HCT116 (cell line): Measurements from ENCODE around the gene INCA1. TPM values are rescaled to one million over a fixed set of nuclear protein-coding genes. Genes with fewer than 3 reads are reported as not detected.

Experiments used
- ATAC-seq: fragments of 200-7000 bp; cut with Tn5 transposase; 2 replicates; pipeline ENCODE4 v1.9.1; 2020; ENCODE audit warnings: mild to moderate bottlenecking, moderate library complexity
- BruUV-seq: library from RNA; stranded (reverse); fragments of 400-500 nt; replicated peaks from 2 replicates; lab custom pipeline; 2021; lab: Mats Ljungman, UMichigan
- CTCF ChIA-PET: fragments of 300-600 bp; sonication (Branson Sonifier 250); formaldehyde crosslinking; loops from one replicate; lab custom pipeline; 2021; ENCODE audit warnings: antibody characterized with exemption; lab: Charles Lee
- POLR2A ChIA-PET: fragments of 300-600, 350-600 bp; sonication (Branson Sonifier 250); formaldehyde crosslinking; loops from one replicate; lab custom pipeline; 2021; ENCODE audit warnings: antibody characterized with exemption; lab: Charles Lee
- RAD21 ChIA-PET, 2 experiments: fragments of 300-600 bp; sonication (Branson Sonifier 250); formaldehyde crosslinking; loops; one replicate each; lab custom pipeline; 2023; ENCODE audit warnings: low total read pairs in 2 of 2; ENCODE audit not compliant: uncharacterized antibody in 2 of 2, unreplicated experiment in 2 of 2, low non-redundant PET in 1 of 2; lab: Charles Lee
- DNase-seq: peaks from one replicate; pipeline ENCODE4 v3.0.0-alpha.2; 2010; ENCODE audit warnings: low read depth, low spot score
- H2AFZ ChIP-seq: fragments of 200-600 bp; shearing (Covaris generic), sonication (generic); 2 replicates; pipeline ENCODE4 v1.6.1; 2017; ENCODE audit warnings: low read depth, mixed run types, mixed read lengths, antibody characterized with exemption, low read length; ENCODE audit not compliant: poor library complexity, severe bottlenecking
- H3K27ac ChIP-seq: 2 replicates; pipeline ENCODE4 v1.5.1; 2012; ENCODE audit warnings: low read depth, low read length
- H3K27me3 ChIP-seq: fragments of 200-600 bp; sonication (generic); 2 replicates; pipeline ENCODE4 v1.6.1; 2016; ENCODE audit warnings: mixed run types, low read length, mixed read lengths; ENCODE audit not compliant: insufficient read depth
- H3K36me3 ChIP-seq, 2 experiments: fragments of 200-500 bp in 1 of 2; fragments of 200-600 bp in 1 of 2; sonication (Bioruptor generic) in 1 of 2; sonication (generic) in 1 of 2; 2 replicates each; pipeline versions ENCODE4 v1.5.1 to v1.6.1; 2014 to 2016; ENCODE audit warnings: low read length in 2 of 2, inconsistent platforms in 1 of 2, mixed read lengths in 1 of 2, mixed run types in 1 of 2; ENCODE audit not compliant: insufficient read depth in 2 of 2, control insufficient read depth in 1 of 2
- H3K4me1 ChIP-seq, 2 experiments: fragments of 200-600 bp in 1 of 2; sonication (generic) in 1 of 2; 2 replicates each; pipeline versions ENCODE4 v1.5.1 to v1.6.1; 2012 to 2017; ENCODE audit warnings: low read length in 2 of 2, inconsistent platforms in 1 of 2, mild to moderate bottlenecking in 1 of 2, mixed read lengths in 1 of 2, mixed run types in 1 of 2, moderate library complexity in 1 of 2; ENCODE audit not compliant: insufficient read depth in 2 of 2, control insufficient read depth in 1 of 2
- H3K4me2 ChIP-seq: fragments of 200-600 bp; sonication (generic); 2 replicates; pipeline ENCODE4 v1.6.1; 2017; ENCODE audit warnings: mixed run types, low read length, mixed read lengths
- H3K4me3 ChIP-seq, 2 experiments: fragments of 200-600 bp in 1 of 2; sonication (generic) in 1 of 2; replicated peaks in 1 of 2; 2 replicates each; pipeline ENCODE4 v1.5.1; 2011 to 2016; ENCODE audit warnings: low read length in 2 of 2, control low read depth in 1 of 2, low read depth in 1 of 2, mild to moderate bottlenecking in 1 of 2, mixed read lengths in 1 of 2, mixed run types in 1 of 2
- H3K79me2 ChIP-seq: fragments of 200-600 bp; sonication (generic); 2 replicates; pipeline ENCODE4 v1.6.1; 2017; ENCODE audit warnings: mild to moderate bottlenecking, mixed run types, low read length, moderate library complexity, mixed read lengths; ENCODE audit not compliant: insufficient read depth
- H3K9ac ChIP-seq: fragments of 200-600 bp; sonication (generic); 2 replicates; pipeline ENCODE4 v1.6.1; 2016; ENCODE audit warnings: low read length, mixed read lengths
- H3K9me2 ChIP-seq: fragments of 200-600 bp; sonication (generic), shearing (Covaris generic); 2 replicates; pipeline ENCODE4 v1.6.1; 2017; ENCODE audit warnings: mixed run types, mild to moderate bottlenecking, moderate library complexity; ENCODE audit not compliant: insufficient read depth
- H3K9me3 ChIP-seq, 2 experiments: fragments of 200-500 bp in 1 of 2; fragments of 200-600 bp in 1 of 2; sonication (Bioruptor generic) in 1 of 2; sonication (generic) in 1 of 2; 2 replicates each; pipeline ENCODE4 v1.6.1; 2014 to 2017; ENCODE audit warnings: low read length in 2 of 2, mixed read lengths in 2 of 2, inconsistent platforms in 1 of 2, low read depth in 1 of 2, mild to moderate bottlenecking in 1 of 2, mixed run types in 1 of 2, moderate library complexity in 1 of 2; ENCODE audit not compliant: control insufficient read depth in 1 of 2, insufficient read depth in 1 of 2
- H4K20me1 ChIP-seq: fragments of 200-600 bp; sonication (generic), shearing (Covaris generic); 2 replicates; pipeline ENCODE4 v1.6.1; 2017; ENCODE audit warnings: mixed run types, mild to moderate bottlenecking, moderate library complexity; ENCODE audit not compliant: insufficient read depth
- ATF3 ChIP-seq: IDR thresholded peaks from 2 replicates; pipeline ENCODE4 v1.6.1; 2012
- CEBPB ChIP-seq: IDR thresholded peaks from 2 replicates; pipeline ENCODE4 v1.6.1; 2012; ENCODE audit warnings: low read depth
- EGR1 ChIP-seq: IDR thresholded peaks from 2 replicates; pipeline ENCODE4 v1.6.1; 2012; ENCODE audit warnings: low read depth
- ELF1 ChIP-seq: IDR thresholded peaks from 2 replicates; pipeline ENCODE4 v1.6.1; 2012; ENCODE audit warnings: low read depth, borderline replicate concordance
- EZH2 ChIP-seq: fragments of 200-600 bp; sonication (generic); IDR thresholded peaks from 2 replicates; pipeline ENCODE4 v1.6.1; 2017; ENCODE audit warnings: antibody characterized with exemption, mixed run types
- REST ChIP-seq: IDR thresholded peaks from 2 replicates; pipeline ENCODE4 v1.6.1; 2012; ENCODE audit warnings: low read depth
- SIN3A ChIP-seq: IDR thresholded peaks from 2 replicates; pipeline ENCODE4 v1.6.1; 2012; ENCODE audit warnings: low read depth
- SRF ChIP-seq: IDR thresholded peaks from 2 replicates; pipeline ENCODE4 v1.6.1; 2012; ENCODE audit warnings: low read depth
- YY1 ChIP-seq: IDR thresholded peaks from 2 replicates; pipeline ENCODE4 v1.6.1; 2011; ENCODE audit warnings: low read length, low read depth, moderate library complexity, mild to moderate bottlenecking; ENCODE audit not compliant: insufficient replicate concordance; ENCODE audit errors: extremely low read depth
- ZFX ChIP-seq: fragments of 450-650 bp; IDR thresholded peaks from 2 replicates; pipeline ENCODE4 v1.6.1; 2017
- ZNF274 ChIP-seq: fragments of 200-500 bp; sonication (Bioruptor generic); IDR thresholded peaks from 2 replicates; pipeline ENCODE4 v1.6.1; 2014; ENCODE audit warnings: mild to moderate bottlenecking, low read depth, low read length, inconsistent platforms
- intact Hi-C: fragments of 100-400 bp; cut with micrococcal nuclease; formaldehyde crosslinking; loops from 2 replicates; pipeline ENCODE4 v1.10.0; 2022
- total RNA-seq: library from RNA; stranded (reverse); gene quantifications from one replicate; pipeline ENCODE4 v1.2.1, GENCODE V29; 2021; ENCODE audit not compliant: unreplicated experiment

INCA1 gene
- total RNA-seq, 1 experiment from 2014 or later: 0.74 TPM

GRCh38 chr17:4973256-4974114, 23.8 kb downstream of the INCA1 start:
- H3K9ac ChIP-seq: no peak overlapping the region
- TF ChIP-seq ZFX: no peak
- TF ChIP-seq ELF1: no peak
- no peak for TF ChIP-seq ATF3
- TF ChIP-seq EZH2: no peak
- TF ChIP-seq YY1: no peak
- no peak for TF ChIP-seq ZNF274
- no peak for TF ChIP-seq CEBPB
- TF ChIP-seq SIN3A: no peak
- no peak for TF ChIP-seq SRF
- no peak for TF ChIP-seq REST
- no peak for TF ChIP-seq EGR1
- H3K79me2 ChIP-seq: no peaks in the 10 kb centered on the region
- H3K27me3 ChIP-seq: no peaks in the 10 kb centered on the region
- POLR2A ChIA-PET: no interaction called here
- CTCF ChIA-PET: no interaction called here
- no peaks in the 10 kb centered on the region for H3K9me3 ChIP-seq
- H3K27ac ChIP-seq: no peak overlapping the region
- peaks cover 11 to 14% of the 10 kb centered on the region in 2 experiments for H3K4me1 ChIP-seq
- BruUV-seq: no TSS peak
- DNase-seq (no peak), ATAC-seq (no peak)
- RAD21 ChIA-PET: interaction anchor here in 1 of 2 experiments (0.6 kb wide), 1 partner anchor 24 kb away, joined by 4 read pairs; the partner anchor contains the start of gene KIF1C
- intact Hi-C loops: no loop called here
- H3K4me2 ChIP-seq: no peak overlapping the region
- no peak overlapping the region for H3K4me3 ChIP-seq
- no peaks in the 10 kb centered on the region for H3K9me2 ChIP-seq
- H2AFZ ChIP-seq: no peak overlapping the region
- no peaks in the 10 kb centered on the region for H4K20me1 ChIP-seq
- H3K36me3 ChIP-seq: peaks cover 8 to 24% of the 10 kb centered on the region in 2 experiments; a peak in 2 of 4 replicates
